Tibial nerve (tissue), 4 donors: Measurements from ENCODE around the gene STK38. TPM values are rescaled to one million over a fixed set of nuclear protein-coding genes. Genes with fewer than 3 reads are reported as not detected.
A peak's percentile ranks its signal among the peaks of the same experiment; 100 is the strongest.

ENCODE experiments used
- DNase-seq, 2 donors: peaks; one replicate each; pipeline ENCODE4 v3.0.0-alpha.2; 2019; ENCODE audit warnings: low spot score in 2 of 2
- H3K27ac ChIP-seq, 4 donors: fragments of 200-600 bp; sonication (generic) in 3 of 4; one replicate each; pipeline ENCODE4 v1.5.1; 2017 to 2019; ENCODE audit warnings: mild to moderate bottlenecking in 1 of 4
- H3K27me3 ChIP-seq, 2 donors: fragments of 200-600 bp; sonication (generic) in 1 of 2; one replicate each; pipeline versions ENCODE4 v1.5.1 to v1.6.0; 2017 to 2019
- H3K36me3 ChIP-seq, 3 donors: fragments of 200-600 bp; sonication (generic); one replicate each; pipeline ENCODE4 v1.5.1; 2018 to 2019
- H3K4me1 ChIP-seq, 4 donors: fragments of 200-600 bp; sonication (generic) in 3 of 4; one replicate each; pipeline ENCODE4 v1.5.1; 2017 to 2019
- H3K4me3 ChIP-seq, 4 donors: fragments of 200-600 bp; sonication (generic) in 3 of 4; one replicate each; pipeline ENCODE4 v1.5.1; 2017 to 2019; ENCODE audit warnings: mild to moderate bottlenecking in 1 of 4, moderate library complexity in 1 of 4
- H3K9me3 ChIP-seq, 4 donors: fragments of 200-600 bp; sonication (generic) in 3 of 4; one replicate each; pipeline ENCODE4 v1.5.1; 2017 to 2019
- EP300 ChIP-seq, 2 donors: sonication (generic); formaldehyde crosslinking; IDR thresholded peaks; one replicate each; pipeline ENCODE4 v1.6.1; 2017; ENCODE audit warnings: antibody characterized with exemption in 2 of 2, mild to moderate bottlenecking in 1 of 2
- POLR2A ChIP-seq, 2 donors: fragments of 450-650 bp; IDR thresholded peaks; one replicate each; pipeline ENCODE4 v1.6.1; 2017; ENCODE audit warnings: antibody characterized with exemption in 2 of 2, mild to moderate bottlenecking in 2 of 2, moderate library complexity in 2 of 2
- WGBS, 2 donors: methylation state at CpG; one replicate each; pipeline ENCODE4 v1.1.5; 2018; 5-methylcytosine and 5-hydroxymethylcytosine counted together
- total RNA-seq, 4 donors: library from RNA; depleted of rRNA; stranded (reverse); fragments of >200 nt; gene quantifications; one replicate each; pipeline ENCODE4 v1.1.0, GENCODE V29; 2016
- TF ChIP-seq, protein P1 (sequence below), 5 experiments: fragments of 200-600 bp in 3 of 5; fragments of 450-650 bp in 2 of 5; sonication (generic) in 3 of 5; IDR thresholded peaks; one replicate each; pipeline ENCODE4 v1.5.1; 2016 to 2019; ENCODE audit warnings: antibody characterized with exemption in 5 of 5, mild to moderate bottlenecking in 3 of 5, moderate library complexity in 2 of 5

Gene STK38
- total RNA-seq, 4 donors from 2014 or later: 38.1 to 61.7 (median 49.1) TPM

DNA sequence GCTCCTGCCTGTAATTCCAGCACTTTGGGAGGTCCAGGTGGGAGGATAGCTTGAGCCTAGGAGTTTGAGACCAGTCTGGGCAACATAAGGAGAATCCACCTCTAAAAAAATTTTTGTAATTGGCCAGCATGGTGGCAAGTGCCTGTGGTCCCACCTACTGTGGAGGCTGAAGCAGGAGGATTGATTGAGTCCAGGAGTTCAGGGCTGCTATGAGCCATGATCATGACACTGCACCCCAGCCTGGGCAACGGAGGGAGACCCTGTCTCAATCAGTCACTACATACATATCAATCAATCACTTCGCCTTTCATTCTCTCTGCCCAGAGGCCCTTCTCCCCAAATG is 1.1 kb upstream of the STK38 start:
- H3K4me1 ChIP-seq: peaks cover 0 to 36% (median 26%) of the 10 kb centered on the region in 4 donors

DNA sequence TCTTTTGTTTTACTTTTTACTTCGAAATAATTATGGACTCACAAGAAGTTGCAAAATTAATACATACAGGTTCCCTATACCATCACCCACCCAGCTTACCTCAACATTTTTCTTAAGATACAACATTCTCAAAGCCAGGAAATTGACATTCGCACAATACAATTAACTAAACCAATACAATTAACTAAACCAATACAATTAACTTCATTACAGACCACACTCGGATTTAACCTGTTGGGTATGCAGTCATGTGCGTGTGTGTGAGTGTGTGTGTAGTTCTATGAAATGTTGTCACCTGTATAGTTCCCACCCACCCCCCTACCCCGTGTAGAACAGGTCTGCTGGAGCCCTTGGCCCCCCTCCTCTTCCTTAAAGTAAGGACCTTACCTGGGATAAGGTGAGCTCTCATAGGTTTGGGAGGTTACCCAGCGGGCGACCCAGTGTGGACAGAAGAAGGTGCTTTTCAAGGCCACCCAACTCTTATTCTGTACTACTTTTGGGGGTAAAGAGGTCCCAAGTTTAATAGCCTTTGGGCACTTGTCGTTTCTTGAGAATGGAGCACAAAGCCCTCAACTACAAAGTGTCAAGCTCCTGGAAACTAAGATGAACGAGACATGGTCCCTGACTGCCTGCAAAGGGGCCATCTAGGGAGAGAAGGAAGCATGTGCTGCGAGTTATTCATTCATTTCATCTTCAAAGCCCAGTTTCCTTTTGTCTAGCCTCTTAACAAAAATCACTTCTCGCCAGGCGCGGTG is 544 bp upstream of the STK38 start:
- Histone ChIP-seq H3K4me3 (peak overlapping the region in 1 of 4 donors; percentile 99), H3K27ac (peak overlapping the region; percentile 91 to 100 (median 98)), H3K36me3 (no peaks in the 10 kb centered on the region), H3K27me3 (no peaks in the 10 kb centered on the region), H3K9me3 (no peaks in the 10 kb centered on the region), H3K4me1 (peaks cover 0 to 41% (median 29%) of the 10 kb centered on the region in 4 donors)
- 61 to 68% methylated on average over 13 of the region's 13 CpGs for WGBS, 2 donors
- DNase-seq: no peak
- TF ChIP-seq EP300 (IDR thresholded peaks at IDR 0.05) (no peak), POLR2A (IDR thresholded peaks at IDR 0.05) (no peak)
- TF ChIP-seq, protein P1, sequence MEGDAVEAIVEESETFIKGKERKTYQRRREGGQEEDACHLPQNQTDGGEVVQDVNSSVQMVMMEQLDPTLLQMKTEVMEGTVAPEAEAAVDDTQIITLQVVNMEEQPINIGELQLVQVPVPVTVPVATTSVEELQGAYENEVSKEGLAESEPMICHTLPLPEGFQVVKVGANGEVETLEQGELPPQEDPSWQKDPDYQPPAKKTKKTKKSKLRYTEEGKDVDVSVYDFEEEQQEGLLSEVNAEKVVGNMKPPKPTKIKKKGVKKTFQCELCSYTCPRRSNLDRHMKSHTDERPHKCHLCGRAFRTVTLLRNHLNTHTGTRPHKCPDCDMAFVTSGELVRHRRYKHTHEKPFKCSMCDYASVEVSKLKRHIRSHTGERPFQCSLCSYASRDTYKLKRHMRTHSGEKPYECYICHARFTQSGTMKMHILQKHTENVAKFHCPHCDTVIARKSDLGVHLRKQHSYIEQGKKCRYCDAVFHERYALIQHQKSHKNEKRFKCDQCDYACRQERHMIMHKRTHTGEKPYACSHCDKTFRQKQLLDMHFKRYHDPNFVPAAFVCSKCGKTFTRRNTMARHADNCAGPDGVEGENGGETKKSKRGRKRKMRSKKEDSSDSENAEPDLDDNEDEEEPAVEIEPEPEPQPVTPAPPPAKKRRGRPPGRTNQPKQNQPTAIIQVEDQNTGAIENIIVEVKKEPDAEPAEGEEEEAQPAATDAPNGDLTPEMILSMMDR (IDR thresholded peaks at IDR 0.05): no peak

More for the DNA sequence above, 1.1 kb upstream of the STK38 start:
- no peak for DNase-seq
- Histone ChIP-seq H3K9me3 (no peaks in the 10 kb centered on the region), H3K4me3 (no peak overlapping the region), H3K36me3 (no peaks in the 10 kb centered on the region), H3K27me3 (no peaks in the 10 kb centered on the region), H3K27ac (no peak overlapping the region)
- TF ChIP-seq EP300 (IDR thresholded peaks at IDR 0.05) (no peak), POLR2A (IDR thresholded peaks at IDR 0.05) (no peak)
- TF ChIP-seq, protein P1 (IDR thresholded peaks at IDR 0.05): no peak
- 91 to 92% methylated on average over 2 of the region's 2 CpGs for WGBS, 2 donors

DNA sequence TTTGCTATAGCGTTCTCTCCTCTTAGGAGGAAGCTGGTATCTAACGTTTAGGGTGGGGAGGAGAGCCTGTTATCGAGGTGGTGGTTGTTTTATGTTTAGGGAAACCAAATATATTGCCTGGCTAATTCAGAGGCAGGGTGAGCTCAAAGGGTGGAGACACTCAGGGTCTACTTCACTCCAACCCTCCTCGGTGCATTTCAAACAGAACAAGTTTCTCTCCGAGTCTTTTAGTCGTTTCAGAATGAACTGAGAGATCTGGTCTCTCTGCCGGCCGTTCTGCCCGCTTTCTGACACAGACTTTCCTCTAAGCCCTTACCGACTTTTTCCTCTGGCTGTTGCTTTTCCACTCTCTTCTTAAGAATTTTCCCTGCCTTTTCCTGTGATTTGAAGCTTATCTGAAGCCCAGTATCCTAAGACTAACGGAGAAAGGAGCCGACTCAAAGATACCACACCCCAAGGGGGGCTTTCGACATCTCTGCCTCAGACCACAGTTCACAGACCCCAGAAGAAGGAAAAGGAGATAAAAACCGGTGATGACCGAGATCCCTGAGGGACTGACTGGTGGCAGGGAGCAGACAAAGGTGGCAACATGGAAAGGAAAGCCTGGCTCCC is 865 bp downstream of the STK38 start:
- H3K27me3 ChIP-seq: no peaks in the 10 kb centered on the region
- no peak for TF ChIP-seq EP300 (IDR thresholded peaks at IDR 0.05)
- TF ChIP-seq POLR2A (IDR thresholded peaks at IDR 0.05): peak in 1 of 2 donors; percentile 8
- 0 to 1% methylated on average over 15 of the region's 15 CpGs for WGBS, 2 donors
- DNase-seq: no peak
- no peaks in the 10 kb centered on the region for H3K36me3 ChIP-seq
- no peaks in the 10 kb centered on the region for H3K9me3 ChIP-seq
- H3K4me3 ChIP-seq: peak overlapping the region; percentile 79 to 99 (median 90)
- peaks cover 0 to 52% (median 31%) of the 10 kb centered on the region in 4 donors for H3K4me1 ChIP-seq
- peak overlapping the region; percentile 91 to 100 (median 98) for H3K27ac ChIP-seq

DNA sequence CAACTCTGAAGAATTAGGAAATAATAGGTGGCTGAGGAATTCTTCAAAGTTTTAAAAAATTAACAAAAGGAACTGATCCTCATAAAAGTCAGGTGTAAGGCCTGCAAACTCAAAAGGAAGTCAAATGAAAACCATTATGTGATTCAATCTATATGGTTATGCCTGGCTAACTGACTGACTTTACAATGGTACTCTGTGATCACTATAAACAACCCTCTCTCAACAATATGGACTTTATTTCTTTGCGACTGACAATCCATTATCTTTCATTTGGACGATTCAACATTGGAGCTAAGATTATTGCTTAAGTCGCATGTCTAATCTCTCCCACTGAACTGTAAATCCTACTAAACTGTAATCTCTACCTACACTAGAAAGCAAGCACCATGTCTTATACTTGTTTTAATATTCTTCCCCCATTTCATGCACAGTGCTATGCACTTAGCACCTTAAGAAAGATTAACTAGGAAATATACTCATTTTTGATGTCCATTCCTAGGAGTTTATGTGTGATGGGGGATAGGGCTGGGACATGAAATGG is 1.4 kb downstream of the STK38 start:
- no peak for DNase-seq
- peaks cover 0 to 55% (median 32%) of the 10 kb centered on the region in 4 donors for H3K4me1 ChIP-seq
- WGBS, 2 donors: 5 to 15% methylated on average over 3 of the region's 3 CpGs
- peak overlapping the region; percentile 79 to 99 (median 90) for H3K4me3 ChIP-seq
- H3K27ac ChIP-seq: peak overlapping the region; percentile 91 to 100 (median 98)
- H3K36me3 ChIP-seq: peaks cover 0 to 4% (median 0%) of the 10 kb centered on the region in 3 donors
- H3K9me3 ChIP-seq: no peaks in the 10 kb centered on the region
- H3K27me3 ChIP-seq: no peaks in the 10 kb centered on the region
- TF ChIP-seq EP300 (IDR thresholded peaks at IDR 0.05): no peak
- TF ChIP-seq, protein P1 (IDR thresholded peaks at IDR 0.05): no peak
- TF ChIP-seq POLR2A (IDR thresholded peaks at IDR 0.05): no peak

DNA sequence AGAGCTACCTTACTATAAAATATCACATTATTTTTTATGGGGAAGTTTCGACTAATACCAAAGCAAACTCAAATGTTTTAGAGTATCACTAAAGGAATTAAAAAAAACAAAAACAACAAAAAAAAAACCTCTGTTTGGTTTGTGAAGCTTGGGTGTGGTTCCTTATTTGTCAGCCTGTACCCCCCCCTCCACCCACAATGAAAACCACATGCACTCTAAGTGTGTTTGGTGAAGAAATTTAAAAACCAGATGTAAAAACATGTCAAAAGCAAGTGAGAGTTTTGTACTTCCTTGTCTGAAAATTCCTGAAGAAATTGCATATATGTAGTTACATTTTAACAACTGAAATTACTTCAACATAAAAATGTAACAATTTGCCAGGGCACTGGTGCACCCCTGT is 3.1 kb downstream of the STK38 start:
- DNase-seq: peak in 1 of 2 donors; percentile 63
- 52 to 76% methylated on average over 1 of the region's 1 CpG for WGBS, 2 donors
- Histone ChIP-seq H3K4me1 (peaks cover 0 to 55% (median 32%) of the 10 kb centered on the region in 4 donors), H3K4me3 (peak overlapping the region in 2 of 4 donors; percentile 10 to 99), H3K27me3 (no peaks in the 10 kb centered on the region), H3K27ac (peak overlapping the region in 3 of 4 donors; percentile 4 to 98 (median 61)), H3K9me3 (no peaks in the 10 kb centered on the region), H3K36me3 (peaks cover 0 to 20% (median 0%) of the 10 kb centered on the region in 3 donors)
- TF ChIP-seq EP300 (IDR thresholded peaks at IDR 0.05) (peak in 1 of 2 donors; percentile 14), POLR2A (IDR thresholded peaks at IDR 0.05) (no peak)
- TF ChIP-seq, protein P1 (IDR thresholded peaks at IDR 0.05): no peak
